Upper lobe of right lung (tissue), 1 donor: Measurements from ENCODE around the gene LRRC23. TPM values are rescaled to one million over a fixed set of nuclear protein-coding genes. Genes with fewer than 3 reads are reported as not detected.

Experiments
- ATAC-seq: fragments of 200-7000 bp; cut with Tn5 transposase; one replicate; pipeline ENCODE4 v1.9.1; 2020; ENCODE audit warnings: mild to moderate bottlenecking, moderate library complexity
- DNase-seq: peaks from one replicate; pipeline ENCODE4 v3.0.0-alpha.2; 2020
- H3K27ac ChIP-seq: fragments of 200-600 bp; one replicate; pipeline ENCODE4 v1.8.0; 2022
- H3K27me3 ChIP-seq: fragments of 200-600 bp; one replicate; pipeline ENCODE4 v1.8.0; 2022; ENCODE audit warnings: mild to moderate bottlenecking
- H3K36me3 ChIP-seq: fragments of 200-600 bp; one replicate; pipeline ENCODE4 v1.8.0; 2022
- H3K4me1 ChIP-seq: fragments of 200-600 bp; one replicate; pipeline ENCODE4 v1.8.0; 2022
- H3K4me3 ChIP-seq: fragments of 200-600 bp; one replicate; pipeline ENCODE4 v1.8.0; 2022; ENCODE audit warnings: mild to moderate bottlenecking
- H3K9me3 ChIP-seq: fragments of 200-600 bp; one replicate; pipeline ENCODE4 v1.8.0; 2022
- intact Hi-C: fragments of 100-400 bp; cut with DNase I; formaldehyde crosslinking; loops from one replicate; pipeline ENCODE4 v1.11.0; 2022
- total RNA-seq: library from RNA; stranded (reverse); fragmentation: NEBNext Ultra II Directional; extraction: Animal tissue kit (Norgen Biotek cat#: 25700); gene quantifications from one replicate; pipeline ENCODE4 v1.2.1, GENCODE V29; 2021
- TF ChIP-seq, protein P1 (sequence below): fragments of 200-600 bp; IDR thresholded peaks from one replicate; pipeline ENCODE4 v1.8.0; 2022; ENCODE audit warnings: antibody characterized with exemption
- donor health status: DM: no; HTN: yes; CAD: no; lungs with severe emphysema.

LRRC23 gene
- total RNA-seq, 1 donor from 2014 or later: 13.3 TPM

DNA sequence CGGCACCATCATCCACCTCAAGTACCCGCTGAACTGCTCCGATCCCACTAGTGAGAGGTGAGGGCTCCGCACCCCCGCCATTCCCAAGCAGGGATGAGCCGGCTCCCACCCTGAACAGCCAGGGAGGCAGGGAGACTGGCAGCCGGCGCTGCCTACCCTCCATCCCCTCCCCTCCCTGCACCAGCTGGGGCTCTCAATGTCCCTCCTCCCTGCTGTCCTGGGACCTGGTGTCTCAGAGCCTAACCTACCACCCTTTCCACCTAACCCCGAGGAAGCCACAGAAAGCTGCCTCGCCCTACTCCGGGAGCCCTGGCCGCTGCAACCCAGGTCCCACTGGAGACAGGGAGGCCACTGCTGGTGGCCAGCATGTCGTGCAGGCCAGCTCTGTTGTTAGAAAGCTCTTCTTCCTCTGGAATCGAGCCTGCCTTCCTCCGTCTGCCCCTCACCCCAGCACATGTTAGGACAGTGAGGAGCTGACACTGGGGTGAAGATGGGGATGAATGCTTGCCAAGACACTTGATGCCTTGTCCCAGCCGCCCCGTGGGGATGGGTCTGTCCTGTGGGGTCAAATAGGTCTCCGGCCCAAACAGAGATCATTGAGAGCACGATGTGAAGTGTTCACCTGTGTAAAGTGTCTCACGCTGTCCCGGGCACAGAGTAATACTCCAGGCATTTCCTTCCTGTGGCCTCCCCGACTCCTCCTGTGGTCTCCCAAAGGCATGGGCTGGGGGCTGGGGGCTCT lies 47.7 kb downstream of the LRRC23 start:
- Histone ChIP-seq H3K27ac (peak overlapping the region; percentile 89), H3K4me3 (peak overlapping the region; percentile 60), H3K36me3 (no peaks in the 10 kb centered on the region), H3K27me3 (no peaks in the 10 kb centered on the region), H3K4me1 (peaks cover 30% of the 10 kb centered on the region), H3K9me3 (no peaks in the 10 kb centered on the region)
- ATAC-seq (no peak), DNase-seq (peak; percentile 63)
- intact Hi-C loops: no loop called here
- TF ChIP-seq, protein P1, sequence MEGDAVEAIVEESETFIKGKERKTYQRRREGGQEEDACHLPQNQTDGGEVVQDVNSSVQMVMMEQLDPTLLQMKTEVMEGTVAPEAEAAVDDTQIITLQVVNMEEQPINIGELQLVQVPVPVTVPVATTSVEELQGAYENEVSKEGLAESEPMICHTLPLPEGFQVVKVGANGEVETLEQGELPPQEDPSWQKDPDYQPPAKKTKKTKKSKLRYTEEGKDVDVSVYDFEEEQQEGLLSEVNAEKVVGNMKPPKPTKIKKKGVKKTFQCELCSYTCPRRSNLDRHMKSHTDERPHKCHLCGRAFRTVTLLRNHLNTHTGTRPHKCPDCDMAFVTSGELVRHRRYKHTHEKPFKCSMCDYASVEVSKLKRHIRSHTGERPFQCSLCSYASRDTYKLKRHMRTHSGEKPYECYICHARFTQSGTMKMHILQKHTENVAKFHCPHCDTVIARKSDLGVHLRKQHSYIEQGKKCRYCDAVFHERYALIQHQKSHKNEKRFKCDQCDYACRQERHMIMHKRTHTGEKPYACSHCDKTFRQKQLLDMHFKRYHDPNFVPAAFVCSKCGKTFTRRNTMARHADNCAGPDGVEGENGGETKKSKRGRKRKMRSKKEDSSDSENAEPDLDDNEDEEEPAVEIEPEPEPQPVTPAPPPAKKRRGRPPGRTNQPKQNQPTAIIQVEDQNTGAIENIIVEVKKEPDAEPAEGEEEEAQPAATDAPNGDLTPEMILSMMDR: no peak

DNA sequence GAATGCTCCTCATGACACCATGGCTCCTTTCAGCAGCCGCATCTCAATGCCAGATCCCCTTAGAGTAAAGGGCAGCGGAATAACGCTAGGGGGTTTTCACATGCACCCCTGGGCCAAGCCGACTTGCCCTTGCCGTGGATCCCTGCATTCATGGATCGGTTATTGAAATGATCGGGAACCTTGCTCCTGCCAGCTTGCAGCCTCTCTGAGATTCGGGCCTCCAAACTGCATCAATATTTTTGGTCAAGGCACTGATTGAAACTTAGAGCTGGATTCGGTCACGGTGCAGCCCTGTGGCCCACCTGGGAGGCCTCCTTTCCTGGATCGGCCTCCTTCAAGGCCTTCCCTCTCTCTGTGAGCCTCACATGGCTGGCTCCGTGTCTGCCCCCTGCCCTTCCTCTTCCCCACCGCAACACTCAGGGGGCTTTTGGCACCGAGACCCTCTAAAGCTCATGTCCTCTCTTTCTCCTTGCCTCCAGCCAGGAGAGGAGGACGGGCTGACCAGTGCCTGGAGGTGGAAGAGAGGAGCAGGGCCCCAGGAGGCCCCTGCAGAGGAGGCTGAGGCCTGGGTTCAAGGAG lies 48.3 kb downstream of the LRRC23 start:
- H3K36me3 ChIP-seq: no peaks in the 10 kb centered on the region
- peaks cover 36% of the 10 kb centered on the region for H3K4me1 ChIP-seq
- intact Hi-C loops: no loop called here
- H3K27ac ChIP-seq: peak overlapping the region; percentile 89
- DNase-seq (peak; percentile 48), ATAC-seq (no peak)
- peak overlapping the region; percentile 60 for H3K4me3 ChIP-seq
- H3K27me3 ChIP-seq: no peaks in the 10 kb centered on the region
- H3K9me3 ChIP-seq: no peaks in the 10 kb centered on the region
- TF ChIP-seq, protein P1: no peak

DNA sequence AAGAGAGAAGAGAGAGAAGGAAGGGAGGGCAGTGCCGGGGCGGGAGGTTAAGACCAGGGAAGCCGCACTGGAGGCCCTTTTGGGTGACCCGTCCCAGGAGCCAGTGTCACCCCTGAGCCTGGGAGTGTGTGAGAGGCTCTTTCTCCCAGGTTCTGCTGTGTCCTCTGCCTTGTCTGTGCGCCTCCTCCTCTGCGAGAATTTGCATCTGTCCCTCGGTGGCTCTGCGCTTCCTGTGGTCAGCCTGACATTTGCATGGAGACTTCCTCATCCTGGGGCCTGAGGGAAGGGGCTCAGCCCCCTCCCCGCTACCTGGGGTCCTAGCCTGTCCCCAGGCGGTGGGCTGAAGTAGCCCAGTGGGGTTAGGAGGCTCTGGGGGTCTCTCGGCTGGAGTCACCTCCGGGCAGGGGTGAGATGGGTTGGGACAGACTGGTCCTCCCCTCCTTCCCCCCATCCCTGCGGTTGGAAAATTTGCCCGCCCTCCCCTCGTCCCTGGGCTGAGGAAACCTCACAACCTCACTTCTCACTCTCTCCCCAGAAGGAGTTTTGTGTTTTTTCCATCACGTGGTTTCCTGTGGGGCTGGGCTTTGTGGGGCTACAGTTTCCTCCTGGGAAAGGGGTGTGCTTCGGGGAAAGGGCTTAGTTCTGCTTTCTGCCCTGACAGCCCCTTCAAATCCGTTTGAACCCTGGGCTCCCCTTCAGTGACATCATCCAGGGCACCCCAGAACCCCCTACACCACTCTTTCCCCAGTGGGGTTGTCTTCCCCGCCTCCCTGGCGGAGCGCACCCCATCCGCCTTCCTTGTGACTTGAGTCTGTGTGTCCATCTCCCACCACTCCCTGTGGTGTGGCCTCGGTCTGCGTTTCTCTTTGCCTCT lies 49.1 kb downstream of the LRRC23 start:
- ATAC-seq (peak; percentile 57), DNase-seq (peak; percentile 77)

DNA sequence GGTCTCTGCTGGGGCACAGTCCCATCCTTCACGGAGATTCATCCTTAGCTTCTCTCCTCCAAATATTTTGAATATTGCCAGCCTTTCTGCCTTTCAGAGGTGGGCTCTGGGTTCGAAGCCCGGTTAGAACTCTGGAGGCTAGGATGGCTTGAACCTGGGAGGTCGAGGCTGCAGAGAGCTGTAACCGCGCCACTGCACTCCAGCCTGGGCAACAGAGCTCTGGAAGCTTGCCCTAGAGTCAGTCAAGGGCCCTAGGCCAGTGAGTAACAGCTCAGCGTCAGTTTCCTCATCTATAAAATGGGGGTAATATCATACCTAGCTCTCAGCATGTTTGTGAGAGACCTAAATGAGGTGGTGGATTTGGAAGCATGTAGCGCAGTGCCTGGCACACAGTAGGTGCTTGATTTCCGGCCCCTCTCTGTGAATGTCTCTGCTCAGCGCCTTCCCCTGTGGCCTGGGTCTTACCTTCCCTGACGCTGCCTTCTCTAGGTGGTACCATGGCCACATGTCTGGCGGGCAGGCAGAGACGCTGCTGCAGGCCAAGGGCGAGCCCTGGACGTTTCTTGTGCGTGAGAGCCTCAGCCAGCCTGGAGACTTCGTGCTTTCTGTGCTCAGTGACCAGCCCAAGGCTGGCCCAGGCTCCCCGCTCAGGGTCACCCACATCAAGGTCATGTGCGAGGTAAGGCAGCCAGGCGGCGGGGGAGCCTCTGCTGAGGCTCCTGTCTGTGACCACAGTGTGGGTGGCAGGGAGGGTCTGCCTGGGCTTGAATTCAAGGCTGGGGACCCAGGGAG lies 49.9 kb downstream of the LRRC23 start:
- intact Hi-C loops: no loop called here
- Histone ChIP-seq H3K4me3 (peak overlapping the region; percentile 60), H3K36me3 (no peaks in the 10 kb centered on the region), H3K27ac (peak overlapping the region; percentile 55), H3K27me3 (no peaks in the 10 kb centered on the region), H3K4me1 (peaks cover 44% of the 10 kb centered on the region), H3K9me3 (no peaks in the 10 kb centered on the region)
- no peak for ATAC-seq
- peak; percentile 60 for DNase-seq
- TF ChIP-seq, protein P1: no peak

More for the DNA sequence above, 49.1 kb downstream of the LRRC23 start:
- no peaks in the 10 kb centered on the region for H3K27me3 ChIP-seq
- intact Hi-C loops: no loop called here
- H3K4me1 ChIP-seq: peaks cover 42% of the 10 kb centered on the region
- H3K27ac ChIP-seq: peak overlapping the region; percentile 89
- no peaks in the 10 kb centered on the region for H3K9me3 ChIP-seq
- peak overlapping the region; percentile 60 for H3K4me3 ChIP-seq
- H3K36me3 ChIP-seq: no peaks in the 10 kb centered on the region
- TF ChIP-seq, protein P1: no peak
